ENCODE data around the gene TCTN2.

- TF ChIP-seq, protein P1, sequence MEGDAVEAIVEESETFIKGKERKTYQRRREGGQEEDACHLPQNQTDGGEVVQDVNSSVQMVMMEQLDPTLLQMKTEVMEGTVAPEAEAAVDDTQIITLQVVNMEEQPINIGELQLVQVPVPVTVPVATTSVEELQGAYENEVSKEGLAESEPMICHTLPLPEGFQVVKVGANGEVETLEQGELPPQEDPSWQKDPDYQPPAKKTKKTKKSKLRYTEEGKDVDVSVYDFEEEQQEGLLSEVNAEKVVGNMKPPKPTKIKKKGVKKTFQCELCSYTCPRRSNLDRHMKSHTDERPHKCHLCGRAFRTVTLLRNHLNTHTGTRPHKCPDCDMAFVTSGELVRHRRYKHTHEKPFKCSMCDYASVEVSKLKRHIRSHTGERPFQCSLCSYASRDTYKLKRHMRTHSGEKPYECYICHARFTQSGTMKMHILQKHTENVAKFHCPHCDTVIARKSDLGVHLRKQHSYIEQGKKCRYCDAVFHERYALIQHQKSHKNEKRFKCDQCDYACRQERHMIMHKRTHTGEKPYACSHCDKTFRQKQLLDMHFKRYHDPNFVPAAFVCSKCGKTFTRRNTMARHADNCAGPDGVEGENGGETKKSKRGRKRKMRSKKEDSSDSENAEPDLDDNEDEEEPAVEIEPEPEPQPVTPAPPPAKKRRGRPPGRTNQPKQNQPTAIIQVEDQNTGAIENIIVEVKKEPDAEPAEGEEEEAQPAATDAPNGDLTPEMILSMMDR (IDR thresholded peaks at IDR 0.05): no peak
- TF ChIP-seq POLR2AphosphoS5 (IDR thresholded peaks at IDR 0.05) (no peak), POLR2A (IDR thresholded peaks at IDR 0.05; ENCODE audit: low read depth) (no peak), EP300 (IDR thresholded peaks at IDR 0.05) (no peak)
These were observed 25.0 kb upstream of the TCTN2 start for GRCh38 chr12:123645878-123646277.
